HUES6 (cell line): ENCODE results near the gene CDC73.

Source experiments
- H3K27ac ChIP-seq: 2 replicates; pipeline ENCODE4 v1.7.0; 2013; ENCODE audit warnings: low read depth, mild to moderate bottlenecking, low read length, inconsistent platforms
- H3K27me3 ChIP-seq: 2 replicates; pipeline ENCODE4 v1.6.1; 2013; ENCODE audit warnings: low read length; ENCODE audit not compliant: control insufficient read depth, insufficient read depth
- H3K36me3 ChIP-seq: 2 replicates; pipeline ENCODE4 v1.6.1; 2013; ENCODE audit warnings: low read length; ENCODE audit not compliant: control insufficient read depth, insufficient read depth
- H3K4me1 ChIP-seq: 2 replicates; pipeline ENCODE4 v1.6.1; 2013; ENCODE audit warnings: low read length; ENCODE audit not compliant: control insufficient read depth, insufficient read depth
- H3K4me3 ChIP-seq: 2 replicates; pipeline ENCODE4 v1.5.1; 2013; ENCODE audit warnings: low read depth, low read length
- H3K9ac ChIP-seq: one replicate; pipeline ENCODE4 v1.6.1; 2013; ENCODE audit warnings: mild to moderate bottlenecking, low read length
- H3K9me3 ChIP-seq: 2 replicates; pipeline ENCODE4 v1.6.1; 2013; ENCODE audit warnings: low read depth, low read length; ENCODE audit not compliant: control insufficient read depth, insufficient read depth

CDC73 gene

DNA sequence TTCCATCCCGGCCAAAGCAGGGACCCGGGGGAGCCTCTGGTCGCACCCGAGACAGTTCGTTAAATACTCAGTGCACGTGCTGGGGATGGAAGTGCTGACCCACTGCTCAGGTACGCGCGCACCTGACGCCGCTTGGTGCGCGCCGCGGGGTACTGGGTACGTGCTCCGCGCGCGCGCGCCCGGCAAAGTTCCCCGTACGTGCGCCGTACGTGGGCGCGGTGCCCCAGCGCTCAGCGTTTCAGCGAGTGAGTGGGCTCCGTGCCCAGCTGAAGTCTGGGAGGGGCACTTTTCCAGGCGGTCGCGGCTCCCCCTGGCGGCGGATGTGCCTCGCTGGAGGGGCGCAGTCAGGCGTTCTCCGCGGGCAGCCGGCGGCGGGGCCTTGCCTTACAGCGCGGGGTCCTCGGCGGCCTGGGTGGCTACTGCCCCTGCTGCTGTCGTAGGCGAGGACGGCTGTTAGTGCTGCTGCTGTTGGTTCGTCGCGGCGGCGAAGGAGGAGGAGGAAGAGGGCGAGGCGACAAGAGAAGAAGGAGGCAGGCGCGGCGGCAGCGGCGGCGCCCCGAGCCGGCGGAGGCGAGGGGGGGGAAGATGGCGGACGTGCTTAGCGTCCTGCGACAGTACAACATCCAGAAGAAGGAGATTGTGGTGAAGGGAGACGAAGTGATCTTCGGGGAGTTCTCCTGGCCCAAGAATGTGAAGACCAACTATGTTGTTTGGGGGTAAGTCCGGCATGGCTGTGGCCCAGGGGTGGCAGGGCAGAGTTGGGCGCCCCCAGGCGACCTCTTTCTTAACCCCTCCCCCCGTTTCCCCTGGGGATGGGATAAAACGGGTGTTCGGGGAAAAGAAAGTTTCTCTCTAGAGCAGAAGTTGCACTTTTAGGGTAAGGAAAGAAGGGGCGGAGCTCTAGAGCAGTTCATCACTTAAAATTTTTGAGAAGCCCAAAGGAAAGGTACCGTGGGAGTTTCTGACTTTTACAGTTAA lies at the start of gene CDC73:
Gene CDC73 (plus strand): TSS at position 416 of the 978 bp plus-strand sequence. CDS start 170 bp downstream, at position 586.
- peak within 1 kb of the TSS; percentile 96 for H3K9ac ChIP-seq
- no peaks in the 10 kb centered on the region; the same call in 1 of the 2 replicates for H3K27me3 ChIP-seq
- peaks cover 20% of the 10 kb centered on the region for H3K36me3 ChIP-seq
- no peaks in the 10 kb centered on the region for H3K9me3 ChIP-seq
- peak within 1 kb of the TSS; percentile 90 for H3K27ac ChIP-seq
- H3K4me3 ChIP-seq = peak within 1 kb of the TSS; percentile 95
- no peaks in the 10 kb centered on the region for H3K4me1 ChIP-seq

DNA sequence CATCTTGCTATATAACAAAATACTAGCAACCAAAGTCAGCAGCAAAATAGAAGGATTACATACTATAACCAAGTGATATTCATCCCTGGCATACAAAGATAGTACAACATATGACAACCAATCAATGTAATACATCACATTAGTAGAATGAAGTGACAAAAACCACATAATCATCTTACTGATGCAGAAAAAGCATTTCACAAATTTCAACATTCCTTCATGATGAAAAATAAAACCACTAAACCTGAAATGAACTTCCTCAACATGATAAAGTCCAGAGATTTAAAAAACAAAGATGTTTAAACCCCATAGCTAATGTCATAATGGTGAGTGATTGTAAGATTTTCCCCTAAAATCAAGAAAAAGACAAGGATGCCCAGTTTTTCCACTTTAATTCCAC lies 43.8 kb upstream of the CDC73 start:
- H3K27me3 ChIP-seq = no peaks in the 10 kb centered on the region
- no peaks in the 10 kb centered on the region for H3K4me1 ChIP-seq
- H3K36me3 ChIP-seq = peaks cover 67% of the 10 kb centered on the region
- no peak overlapping the region for H3K27ac ChIP-seq
- H3K9ac ChIP-seq = no peak overlapping the region
- H3K9me3 ChIP-seq = no peaks in the 10 kb centered on the region
- no peak overlapping the region for H3K4me3 ChIP-seq

DNA sequence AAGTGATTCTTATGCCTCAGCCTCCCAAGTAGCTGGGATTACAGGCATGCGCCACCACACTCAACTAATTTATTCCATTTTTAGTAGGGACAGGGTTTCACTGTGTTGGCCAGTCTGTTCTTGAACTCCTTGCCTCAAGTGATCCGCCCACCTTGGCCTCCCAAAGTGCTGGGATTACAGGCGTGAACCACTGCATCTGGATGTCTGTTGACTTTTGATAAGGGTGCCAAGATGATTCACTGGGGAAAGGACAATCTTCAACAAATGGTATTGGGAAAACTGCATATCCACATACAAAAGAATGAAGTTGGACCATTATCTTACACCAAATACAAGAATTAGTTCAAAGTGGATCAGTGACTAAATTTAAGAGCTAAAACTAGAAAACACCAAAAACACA lies 42.6 kb upstream of the CDC73 start:
- Histone ChIP-seq H3K27ac (no peak overlapping the region), H3K27me3 (no peaks in the 10 kb centered on the region), H3K4me1 (no peaks in the 10 kb centered on the region), H3K36me3 (peaks cover 74% of the 10 kb centered on the region), H3K9ac (no peak overlapping the region), H3K9me3 (no peaks in the 10 kb centered on the region), H3K4me3 (no peak overlapping the region)

DNA sequence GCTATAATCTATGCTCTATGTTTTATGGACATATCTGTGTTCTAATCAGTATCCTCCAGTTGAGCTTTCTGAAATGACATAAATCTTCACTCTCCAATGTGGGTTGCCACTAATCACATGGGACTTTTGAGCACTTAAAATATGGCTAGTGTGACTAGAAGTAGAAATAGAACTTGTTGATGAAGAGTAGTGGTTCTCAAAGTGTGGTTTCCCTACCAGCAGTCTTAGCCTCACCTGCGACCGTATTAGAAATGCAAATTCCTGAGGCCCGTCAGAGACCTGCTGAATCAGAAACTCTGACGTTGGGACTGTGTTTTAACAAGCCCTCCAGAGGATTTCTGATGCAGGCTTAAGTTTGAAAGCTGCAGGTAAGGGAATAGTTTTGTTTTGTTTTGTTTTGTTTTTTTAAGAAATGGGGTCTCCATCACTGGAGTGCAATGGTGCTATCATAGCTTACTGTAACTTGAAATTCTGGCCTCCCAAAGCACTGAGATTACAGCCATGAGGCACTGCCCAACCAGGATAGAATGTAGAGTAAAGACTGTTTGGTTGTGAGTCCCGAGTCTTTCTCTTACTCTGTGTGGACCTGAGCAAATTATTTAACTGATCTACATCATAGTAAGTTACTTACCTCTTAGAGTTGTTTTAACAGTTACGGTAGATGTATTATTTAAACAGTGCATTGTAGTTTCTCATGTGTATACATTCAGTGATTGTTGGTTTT lies 38.3 kb upstream of the CDC73 start:
- H3K27me3 ChIP-seq = no peaks in the 10 kb centered on the region
- H3K4me3 ChIP-seq = no peak overlapping the region
- H3K4me1 ChIP-seq = no peaks in the 10 kb centered on the region
- no peaks in the 10 kb centered on the region for H3K9me3 ChIP-seq
- no peak overlapping the region for H3K27ac ChIP-seq
- no peak overlapping the region for H3K9ac ChIP-seq
- H3K36me3 ChIP-seq = peaks cover 75% of the 10 kb centered on the region

DNA sequence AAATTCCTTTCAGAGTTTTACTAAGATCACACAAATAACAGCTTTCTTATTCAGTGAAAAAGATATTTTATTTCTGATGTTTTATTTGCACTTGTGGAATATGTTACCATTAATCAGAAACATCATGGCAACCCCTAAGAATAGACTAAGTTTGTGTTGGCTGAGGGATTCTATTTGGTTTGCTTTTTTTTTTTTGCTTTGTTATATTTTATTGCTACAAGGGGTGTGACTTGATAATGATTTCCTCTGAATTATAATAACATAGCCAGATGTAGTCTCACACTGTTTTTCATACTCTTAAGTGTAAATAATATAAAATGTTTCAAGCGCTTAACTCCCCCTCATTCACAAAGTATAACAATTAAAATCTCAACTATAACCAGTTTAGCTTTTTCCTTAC lies 36.6 kb upstream of the CDC73 start:
- Histone ChIP-seq H3K27me3 (no peaks in the 10 kb centered on the region), H3K9me3 (no peaks in the 10 kb centered on the region), H3K4me1 (no peaks in the 10 kb centered on the region), H3K9ac (no peak overlapping the region), H3K36me3 (peaks cover 65% of the 10 kb centered on the region), H3K27ac (no peak overlapping the region), H3K4me3 (no peak overlapping the region)

DNA sequence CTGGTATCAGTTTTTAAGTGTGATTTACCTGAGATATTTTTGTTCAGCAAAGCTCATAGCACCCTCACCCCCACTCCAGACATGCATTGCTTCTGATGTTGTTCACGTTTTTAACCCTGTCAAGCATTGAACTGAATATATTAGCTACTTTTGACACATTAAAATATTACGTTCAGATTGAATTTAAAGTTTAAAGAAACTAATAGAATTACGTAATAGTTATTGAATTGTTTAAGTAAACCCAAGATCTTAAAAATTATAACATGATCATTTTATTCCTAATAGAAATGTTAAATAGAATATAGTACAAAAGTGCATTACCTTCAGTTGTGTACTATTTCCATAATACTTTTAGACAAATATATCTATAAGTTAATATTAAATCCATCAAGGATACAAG lies 35.5 kb upstream of the CDC73 start:
- H3K27me3 ChIP-seq = no peaks in the 10 kb centered on the region
- H3K36me3 ChIP-seq = peaks cover 57% of the 10 kb centered on the region
- no peaks in the 10 kb centered on the region for H3K9me3 ChIP-seq
- no peaks in the 10 kb centered on the region for H3K4me1 ChIP-seq
- H3K27ac ChIP-seq = no peak overlapping the region
- no peak overlapping the region for H3K9ac ChIP-seq
- no peak overlapping the region for H3K4me3 ChIP-seq

DNA sequence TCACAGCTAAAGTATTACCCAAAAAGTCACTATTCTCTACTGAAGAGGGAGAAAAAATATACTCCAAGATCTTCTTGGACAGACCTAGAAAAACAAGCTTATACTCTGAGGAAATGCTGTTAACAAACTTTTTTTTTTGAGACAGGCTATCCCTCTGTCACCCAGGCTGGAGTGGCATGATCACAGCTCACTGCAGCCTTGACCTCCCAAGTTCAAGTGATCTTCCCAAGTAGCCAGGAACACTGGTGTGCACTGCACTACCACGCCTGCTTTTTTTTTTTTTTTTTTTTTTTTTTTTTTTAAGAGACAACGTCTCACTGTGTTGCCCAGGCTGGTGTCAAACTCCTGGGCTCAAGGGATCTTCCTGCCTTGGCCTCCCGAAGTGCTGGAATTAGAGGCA lies 33.9 kb upstream of the CDC73 start:
- Histone ChIP-seq H3K27me3 (no peaks in the 10 kb centered on the region), H3K9me3 (no peaks in the 10 kb centered on the region), H3K4me3 (no peak overlapping the region), H3K36me3 (peaks cover 42% of the 10 kb centered on the region), H3K4me1 (no peaks in the 10 kb centered on the region), H3K27ac (no peak overlapping the region), H3K9ac (no peak overlapping the region)

DNA sequence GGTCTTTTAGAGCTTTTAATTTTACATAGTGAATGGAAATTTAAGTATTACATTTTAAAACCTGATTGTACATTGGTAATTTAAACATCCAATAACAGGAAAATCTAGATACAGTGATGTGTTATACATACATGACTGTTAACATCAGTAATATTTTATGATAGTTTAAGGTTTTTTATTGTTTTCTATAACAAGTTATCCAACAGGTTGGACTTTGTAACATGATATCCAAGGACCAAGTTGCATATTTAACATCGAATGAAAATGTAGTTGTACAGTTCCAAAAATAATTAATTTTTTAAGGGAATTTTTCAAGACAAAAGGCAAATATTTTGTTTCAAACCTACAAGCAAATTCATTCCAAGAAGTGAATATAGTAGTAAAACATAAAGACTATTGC lies 31.0 kb upstream of the CDC73 start:
- no peaks in the 10 kb centered on the region for H3K4me1 ChIP-seq
- H3K4me3 ChIP-seq = no peak overlapping the region
- no peaks in the 10 kb centered on the region for H3K27me3 ChIP-seq
- no peak overlapping the region for H3K27ac ChIP-seq
- no peak overlapping the region for H3K9ac ChIP-seq
- H3K36me3 ChIP-seq = peaks cover 17% of the 10 kb centered on the region
- no peaks in the 10 kb centered on the region for H3K9me3 ChIP-seq

DNA sequence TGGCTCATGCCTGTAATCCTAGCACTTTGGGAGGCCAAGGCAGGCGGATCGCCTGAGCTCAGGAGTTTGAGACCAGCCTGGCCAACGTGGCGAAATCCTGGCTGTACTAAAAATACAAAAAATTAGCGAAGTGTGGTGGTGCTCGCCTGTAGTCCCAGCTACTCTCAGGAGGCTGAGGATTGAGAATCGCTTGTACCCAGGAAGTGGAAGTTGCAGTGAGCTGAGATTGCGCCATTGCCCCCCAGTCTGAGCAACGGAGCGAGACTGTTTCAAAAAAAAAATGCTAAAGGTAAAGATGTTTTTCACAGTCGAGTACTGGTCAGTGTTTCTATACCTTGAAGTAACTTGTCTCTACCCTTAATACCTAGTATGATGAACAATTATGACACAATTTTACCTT lies 27.7 kb upstream of the CDC73 start:
- Histone ChIP-seq H3K9ac (no peak overlapping the region), H3K27ac (no peak overlapping the region), H3K9me3 (no peaks in the 10 kb centered on the region), H3K27me3 (no peaks in the 10 kb centered on the region), H3K4me3 (no peak overlapping the region), H3K4me1 (no peaks in the 10 kb centered on the region), H3K36me3 (peaks cover 15% of the 10 kb centered on the region)

DNA sequence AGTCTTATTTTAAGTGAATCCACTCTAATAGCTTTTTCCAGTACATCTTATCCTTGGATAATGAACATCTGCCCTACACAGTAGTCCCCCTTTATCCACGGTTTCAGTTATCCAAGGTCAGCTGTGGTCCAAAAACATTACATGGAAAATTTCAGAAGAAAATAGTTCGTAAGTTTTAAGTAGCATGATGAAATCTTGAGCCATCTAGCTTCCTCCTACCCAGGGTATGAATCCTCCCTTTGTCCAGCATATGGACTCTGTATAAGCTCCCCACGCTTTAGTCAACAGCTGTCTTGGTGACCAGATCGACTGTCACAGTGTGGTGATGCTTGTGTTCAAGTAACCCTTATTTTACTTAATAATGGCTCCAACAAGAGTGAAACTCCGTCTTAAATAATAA lies 19.2 kb upstream of the CDC73 start:
- Histone ChIP-seq H3K9me3 (no peaks in the 10 kb centered on the region), H3K27me3 (peaks cover 14% of the 10 kb centered on the region), H3K9ac (no peak overlapping the region), H3K36me3 (peaks cover 5% of the 10 kb centered on the region; the same call in 1 of the 2 replicates), H3K4me3 (no peak overlapping the region), H3K27ac (no peak overlapping the region), H3K4me1 (peaks cover 6% of the 10 kb centered on the region; the same call in 1 of the 2 replicates)
